Chondrocyte (in vitro differentiated cells): ENCODE data around the gene CFAP20DC. TPM values are rescaled to one million over a fixed set of nuclear protein-coding genes. Genes with fewer than 3 reads are reported as not detected.

ENCODE experiments used
- DNase-seq: peaks from one replicate; pipeline ENCODE4 v3.0.0; 2021; ENCODE audit warnings: mixed read lengths, low spot score
- H3K27ac Mint-ChIP-seq: one replicate; pipeline ENCODE4 v1.8.0; 2021; ENCODE audit warnings: mild to moderate bottlenecking, moderate library complexity, mixed read lengths; ENCODE audit not compliant: unreplicated experiment
- H3K27me3 Mint-ChIP-seq: 2 replicates; pipeline ENCODE4 v1.8.0; 2021; ENCODE audit warnings: low read depth, mixed read lengths
- H3K36me3 Mint-ChIP-seq: 2 replicates; pipeline ENCODE4 v1.8.0; 2021; ENCODE audit warnings: low read depth, mixed read lengths
- H3K4me1 Mint-ChIP-seq: 2 replicates; pipeline ENCODE4 v1.8.0; 2021; ENCODE audit warnings: low read depth, mild to moderate bottlenecking, mixed read lengths
- H3K4me3 Mint-ChIP-seq: one replicate; pipeline ENCODE4 v1.8.0; 2021; ENCODE audit warnings: mild to moderate bottlenecking, moderate library complexity, mixed read lengths; ENCODE audit not compliant: unreplicated experiment
- H3K9me3 Mint-ChIP-seq: 2 replicates; pipeline ENCODE4 v1.8.0; 2021; ENCODE audit warnings: low read depth, mixed read lengths
- total RNA-seq: library from RNA; stranded (reverse); gene quantifications from 3 replicates; pipeline ENCODE4 v1.2.1, GENCODE V29; 2021
- TF ChIP-seq, protein P1 (sequence below): fragments of 200-600 bp; sonication (generic); IDR thresholded peaks from 2 replicates; pipeline ENCODE4 v1.5.0; 2021; ENCODE audit warnings: antibody characterized with exemption, mild to moderate bottlenecking, moderate library complexity

Gene CFAP20DC
- total RNA-seq, 1 donor from 2014 or later: 3.1 TPM

DNA sequence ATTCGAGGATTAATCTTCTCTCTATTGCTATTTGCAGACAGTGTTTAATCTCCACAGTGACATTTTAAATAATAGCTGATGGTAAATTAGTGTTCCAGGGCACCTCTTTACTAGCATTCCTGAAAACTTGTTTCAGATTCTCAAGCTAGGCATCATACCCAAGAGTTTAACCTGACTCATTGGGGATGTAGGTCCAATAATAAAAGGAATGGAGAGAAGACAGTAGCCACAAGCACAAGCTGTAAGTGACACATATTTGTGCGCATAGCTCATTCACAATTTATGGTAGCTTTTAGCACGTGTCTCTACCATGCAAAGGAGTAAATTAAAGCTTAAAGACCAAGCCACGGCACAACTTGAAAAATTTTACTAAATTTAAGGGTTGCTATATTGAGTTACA is 212.0 kb downstream of the CFAP20DC start:
- H3K36me3 Mint-ChIP-seq: no peaks in the 10 kb centered on the region
- no peak for DNase-seq
- H3K27me3 Mint-ChIP-seq: no peaks in the 10 kb centered on the region
- TF ChIP-seq, protein P1, sequence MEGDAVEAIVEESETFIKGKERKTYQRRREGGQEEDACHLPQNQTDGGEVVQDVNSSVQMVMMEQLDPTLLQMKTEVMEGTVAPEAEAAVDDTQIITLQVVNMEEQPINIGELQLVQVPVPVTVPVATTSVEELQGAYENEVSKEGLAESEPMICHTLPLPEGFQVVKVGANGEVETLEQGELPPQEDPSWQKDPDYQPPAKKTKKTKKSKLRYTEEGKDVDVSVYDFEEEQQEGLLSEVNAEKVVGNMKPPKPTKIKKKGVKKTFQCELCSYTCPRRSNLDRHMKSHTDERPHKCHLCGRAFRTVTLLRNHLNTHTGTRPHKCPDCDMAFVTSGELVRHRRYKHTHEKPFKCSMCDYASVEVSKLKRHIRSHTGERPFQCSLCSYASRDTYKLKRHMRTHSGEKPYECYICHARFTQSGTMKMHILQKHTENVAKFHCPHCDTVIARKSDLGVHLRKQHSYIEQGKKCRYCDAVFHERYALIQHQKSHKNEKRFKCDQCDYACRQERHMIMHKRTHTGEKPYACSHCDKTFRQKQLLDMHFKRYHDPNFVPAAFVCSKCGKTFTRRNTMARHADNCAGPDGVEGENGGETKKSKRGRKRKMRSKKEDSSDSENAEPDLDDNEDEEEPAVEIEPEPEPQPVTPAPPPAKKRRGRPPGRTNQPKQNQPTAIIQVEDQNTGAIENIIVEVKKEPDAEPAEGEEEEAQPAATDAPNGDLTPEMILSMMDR: no peak
- H3K4me1 Mint-ChIP-seq: peaks cover 7% of the 10 kb centered on the region
- no peak overlapping the region for H3K27ac Mint-ChIP-seq
- H3K9me3 Mint-ChIP-seq: no peaks in the 10 kb centered on the region
- H3K4me3 Mint-ChIP-seq: no peak overlapping the region

DNA sequence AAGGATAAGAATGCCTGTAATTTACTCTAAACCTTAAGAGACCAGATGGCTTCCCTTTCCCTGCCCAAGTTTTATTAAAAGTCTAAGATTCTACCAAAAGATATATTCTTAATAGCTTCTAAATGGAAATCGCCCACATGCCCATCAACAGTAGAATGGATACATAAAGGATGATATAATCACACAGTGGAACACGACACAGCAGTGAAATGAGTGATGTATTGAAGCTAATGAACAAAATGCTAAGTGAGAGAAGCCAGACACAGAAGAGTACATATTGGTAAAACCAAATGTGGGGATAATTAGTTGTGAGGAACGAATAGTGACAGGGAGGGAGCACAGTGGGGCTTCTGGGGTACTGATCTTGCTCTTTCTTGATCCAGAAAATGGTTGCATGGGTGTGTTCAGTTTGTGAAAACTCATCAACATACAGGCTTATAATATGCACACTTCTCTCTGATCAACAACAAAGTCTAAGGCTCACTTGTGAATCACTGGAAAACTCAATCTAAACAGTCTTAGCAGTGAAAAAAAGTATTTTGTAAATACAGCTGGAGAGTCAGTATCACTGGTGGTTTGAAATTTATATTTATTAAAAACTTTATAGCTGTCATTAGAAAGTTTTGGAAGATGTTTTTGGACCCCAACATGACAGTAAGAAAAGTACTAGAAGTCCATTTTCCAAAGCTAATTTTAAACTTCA is 212.5 kb downstream of the CFAP20DC start:
- no peaks in the 10 kb centered on the region for H3K9me3 Mint-ChIP-seq
- no peak for DNase-seq
- H3K4me3 Mint-ChIP-seq: no peak overlapping the region
- TF ChIP-seq, protein P1: no peak
- H3K4me1 Mint-ChIP-seq: peaks cover 7% of the 10 kb centered on the region
- no peak overlapping the region for H3K27ac Mint-ChIP-seq
- H3K27me3 Mint-ChIP-seq: no peaks in the 10 kb centered on the region
- no peaks in the 10 kb centered on the region for H3K36me3 Mint-ChIP-seq

DNA sequence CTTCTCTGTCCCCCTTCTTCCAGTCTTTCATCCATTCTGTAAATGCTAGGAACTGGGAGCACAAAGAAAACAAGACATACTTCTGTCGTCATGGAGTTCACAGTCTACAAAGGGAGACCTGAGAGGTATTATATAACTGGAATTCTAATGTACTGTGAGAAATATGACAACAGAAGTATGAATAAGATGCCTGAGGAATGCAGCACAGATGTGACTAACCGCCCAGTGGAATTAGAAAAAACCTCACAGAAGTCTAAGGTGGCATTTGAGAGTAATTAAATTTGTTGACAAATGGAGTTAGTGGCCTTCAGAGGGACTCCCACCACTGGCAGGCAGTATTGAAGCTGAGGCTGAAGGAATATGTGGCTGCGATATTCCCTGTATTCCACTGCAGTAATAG is 214.7 kb downstream of the CFAP20DC start:
- no peak overlapping the region for H3K4me3 Mint-ChIP-seq
- TF ChIP-seq, protein P1: no peak
- H3K27ac Mint-ChIP-seq: no peak overlapping the region
- peaks cover 8% of the 10 kb centered on the region for H3K4me1 Mint-ChIP-seq
- H3K27me3 Mint-ChIP-seq: no peaks in the 10 kb centered on the region
- no peak for DNase-seq
- H3K36me3 Mint-ChIP-seq: no peaks in the 10 kb centered on the region
- no peaks in the 10 kb centered on the region for H3K9me3 Mint-ChIP-seq

DNA sequence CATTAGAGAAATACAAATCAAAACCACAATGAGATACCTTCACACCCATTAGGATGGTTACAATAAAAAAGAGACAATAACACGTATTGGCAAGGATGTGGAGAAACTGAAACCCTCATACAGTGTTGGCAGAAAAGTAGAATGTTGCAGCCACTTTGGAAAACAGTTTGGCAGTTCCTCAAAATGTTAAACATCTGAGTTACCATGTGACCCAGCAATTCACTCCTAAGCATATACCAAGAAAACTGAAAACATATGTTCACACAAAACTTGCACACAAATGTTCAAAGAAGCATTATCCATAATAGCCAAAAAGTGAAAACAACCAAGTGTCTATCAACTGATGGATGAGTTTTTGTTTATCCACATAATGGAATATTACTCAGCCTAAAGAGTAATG is 216.3 kb downstream of the CFAP20DC start:
- peaks cover 2% of the 10 kb centered on the region for H3K36me3 Mint-ChIP-seq
- H3K9me3 Mint-ChIP-seq: no peaks in the 10 kb centered on the region
- no peak overlapping the region for H3K27ac Mint-ChIP-seq
- TF ChIP-seq, protein P1: no peak
- no peak for DNase-seq
- H3K27me3 Mint-ChIP-seq: no peaks in the 10 kb centered on the region
- H3K4me1 Mint-ChIP-seq: peaks cover 15% of the 10 kb centered on the region
- H3K4me3 Mint-ChIP-seq: no peak overlapping the region

DNA sequence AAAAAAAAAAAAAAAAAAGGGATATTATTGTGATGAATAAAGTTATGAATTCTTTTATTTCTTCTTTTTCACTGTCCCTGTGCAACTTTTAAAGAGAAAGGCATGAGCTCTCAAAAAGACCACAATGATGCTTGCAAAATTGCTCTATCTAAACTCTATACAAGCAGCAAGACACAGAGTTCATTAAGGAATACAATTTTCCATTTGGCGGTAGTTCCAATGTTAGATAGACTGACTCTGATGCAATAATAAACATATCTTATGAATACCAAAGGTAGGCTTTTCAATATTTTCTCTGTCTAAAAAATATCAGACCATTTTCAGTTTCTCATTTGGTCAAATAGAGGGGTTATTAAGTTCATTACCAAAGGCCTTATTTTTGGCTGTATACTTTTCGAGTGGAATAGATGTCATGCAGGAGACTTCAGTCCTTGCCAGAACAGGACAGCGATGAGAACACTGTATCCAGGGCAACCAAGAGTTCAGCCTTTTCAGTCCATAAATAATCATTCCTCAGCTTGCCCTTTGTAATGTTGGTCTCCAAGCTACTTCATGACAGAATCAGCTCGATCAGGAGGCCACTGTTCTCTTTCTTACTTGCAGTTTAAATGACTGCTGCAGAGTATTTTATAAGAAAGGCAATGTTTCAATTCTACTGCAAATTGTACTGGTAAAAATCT is 220.4 kb downstream of the CFAP20DC start:
- Mint-ChIP-seq H3K9me3 (no peaks in the 10 kb centered on the region), H3K4me1 (peaks cover 10% of the 10 kb centered on the region), H3K27ac (no peak overlapping the region), H3K4me3 (no peak overlapping the region), H3K36me3 (peaks cover 2% of the 10 kb centered on the region), H3K27me3 (no peaks in the 10 kb centered on the region)
- no peak for DNase-seq
- TF ChIP-seq, protein P1: no peak
